HG02884 (cell line): ENCODE data around the gene ZNF146.
"Not testable (repeated sequence)": the region's sequence is repeated elsewhere in the genome, so short reads cannot be mapped to it uniquely, and the experiment has no call there.

ENCODE experiments used
- ATAC-seq: cut with Tn5 transposase; IDR thresholded peaks from one replicate; pipeline ENCODE4 v1.9.1; 2021; ENCODE audit warnings: mild to moderate bottlenecking, moderate library complexity; ENCODE audit not compliant: unreplicated experiment

ZNF146 gene

GRCh38 chr19:36214386-36215275, at the start of gene ZNF146, which contains the start of gene ZNF565:
Gene ZNF146, plus strand, starts transcription at chr19:36215106. Its CDS starts 21,335 bp downstream, at chr19:36236441.
Gene ZNF565, minus strand, starts transcription at chr19:36214665. Its CDS starts 12,680 bp downstream, at chr19:36201985.
- peak; percentile 82 for ATAC-seq

DNA sequence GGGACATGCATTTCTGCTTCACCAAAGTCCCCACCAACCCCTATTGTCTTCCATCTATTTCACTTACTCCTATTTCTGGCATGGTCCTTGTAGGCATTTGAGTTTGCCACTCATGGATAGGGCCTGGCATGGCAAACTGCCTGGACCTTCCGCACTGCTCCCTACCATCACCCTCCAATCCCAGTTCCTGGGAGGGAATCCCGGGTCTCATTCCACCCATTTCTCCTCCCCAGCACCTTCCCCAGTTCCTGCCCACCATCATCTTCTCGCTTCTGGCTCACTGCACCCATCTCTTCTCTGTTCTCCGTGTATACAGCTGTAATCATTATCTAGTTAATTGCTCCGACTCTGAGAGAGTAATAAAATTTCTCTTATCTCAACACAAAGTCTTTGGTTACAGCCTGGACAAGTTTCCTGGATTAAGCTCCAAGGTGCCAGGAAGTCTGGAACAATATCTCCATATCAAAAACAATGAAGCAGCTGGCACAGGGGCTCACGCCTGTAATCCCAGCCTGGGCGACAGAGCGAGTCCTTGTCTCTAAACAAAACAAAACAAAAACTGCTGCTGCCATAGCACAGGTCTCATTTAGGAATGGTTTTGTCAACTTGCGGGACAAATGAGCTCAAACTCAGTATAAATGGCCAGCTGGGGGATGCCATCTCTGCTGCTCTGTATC, 45.7 kb upstream of the ZNF146 start:
- no peak for ATAC-seq

- no peak for ATAC-seq
These were observed 42.1 kb upstream of the ZNF146 start for GRCh38 chr19:36172852-36173251.

DNA sequence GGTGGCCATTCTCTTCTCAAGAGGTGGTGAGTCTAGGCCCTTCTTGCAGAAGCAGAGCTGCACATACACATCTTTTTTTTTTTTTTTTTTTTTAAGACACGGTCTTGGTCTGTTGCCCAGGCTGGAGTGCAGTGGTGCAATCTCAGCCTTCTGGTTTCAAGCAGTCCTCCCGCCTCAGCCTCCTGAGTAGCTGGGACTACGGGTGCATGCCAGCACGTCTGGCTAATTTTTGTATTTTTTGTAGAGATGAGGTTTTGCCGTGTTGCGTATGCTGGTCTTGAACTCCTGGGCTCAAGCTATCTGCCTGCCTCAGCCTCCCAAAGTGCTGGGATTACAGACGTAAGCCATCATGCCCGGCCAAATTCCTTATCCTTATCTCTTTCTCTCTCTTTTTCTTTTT, 41.1 kb upstream of the ZNF146 start:
- ATAC-seq: not testable (repeated sequence)

GRCh38 chr19:36179077-36179476, 35.8 kb upstream of the ZNF146 start:
- not testable (repeated sequence) for ATAC-seq

DNA sequence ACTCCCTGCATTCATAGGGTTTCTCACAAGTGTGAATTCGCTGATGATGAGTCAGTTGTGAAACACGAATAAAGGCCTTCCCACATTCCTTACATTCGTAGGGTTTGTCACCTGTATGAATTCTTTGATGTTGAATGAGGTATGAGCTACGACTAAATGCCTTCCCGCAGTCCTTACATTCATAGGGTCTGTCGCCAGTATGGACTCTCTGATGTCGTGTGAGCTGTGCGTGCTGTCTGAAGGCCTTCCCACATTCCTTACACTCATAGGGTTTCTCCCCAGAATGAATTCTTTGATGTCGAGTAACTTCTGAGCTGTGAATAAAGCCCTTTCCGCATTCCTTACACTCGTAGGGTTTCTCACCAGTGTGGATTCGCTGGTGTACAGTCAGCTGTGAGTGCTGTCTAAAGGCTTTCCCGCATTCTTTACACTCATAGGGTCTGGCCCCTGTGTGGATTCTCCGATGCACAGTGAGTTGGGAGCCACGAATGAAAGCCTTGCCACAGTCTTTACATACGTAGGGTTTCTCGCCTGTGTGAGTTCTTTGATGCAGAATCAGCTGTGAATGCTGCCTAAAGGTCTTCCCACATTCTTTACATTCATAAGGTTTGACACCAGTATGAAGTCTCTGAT, 32.2 kb upstream of the ZNF146 start:
- ATAC-seq: no peak

DNA sequence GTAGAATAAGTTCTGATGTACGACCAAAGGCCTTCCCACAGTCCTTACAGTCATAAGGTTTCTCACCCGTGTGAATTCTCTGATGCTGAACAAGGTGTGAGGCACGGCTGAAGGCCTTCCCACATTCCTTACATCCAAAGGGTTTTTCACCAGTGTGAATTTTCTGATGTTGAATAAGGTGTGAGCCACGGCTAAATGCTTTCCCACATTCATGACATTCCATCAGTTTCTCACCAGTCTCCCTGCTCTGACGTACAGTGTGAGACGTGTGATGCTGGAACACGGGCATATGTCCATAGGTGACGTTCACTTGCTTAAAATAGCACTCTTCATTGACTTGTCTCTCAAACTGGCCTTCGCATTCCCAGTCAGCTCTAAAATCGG, 31.7 kb upstream of the ZNF146 start:
- no peak for ATAC-seq

GRCh38 chr19:36186722-36187121, 28.2 kb upstream of the ZNF146 start:
- not testable (repeated sequence) for ATAC-seq

DNA sequence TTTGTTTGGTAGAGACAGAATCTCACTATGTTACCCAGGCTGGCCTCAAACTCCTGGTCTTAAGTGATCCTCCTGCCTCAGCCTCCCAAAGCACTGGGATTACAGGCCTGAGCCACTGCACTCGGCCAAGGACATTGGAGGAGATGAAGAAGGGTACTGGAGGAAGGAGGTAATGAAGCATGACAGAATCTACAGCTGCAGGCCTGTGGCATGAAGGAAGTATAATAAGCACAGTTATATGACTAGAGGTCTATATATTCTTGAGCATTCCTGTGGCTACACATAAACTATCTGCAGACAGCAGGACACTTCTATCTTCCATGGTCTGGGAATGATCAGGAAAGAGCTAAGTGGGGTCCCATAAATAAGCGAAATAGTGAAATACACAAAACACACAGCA, 18.7 kb upstream of the ZNF146 start:
- ATAC-seq: no peak

- no peak for ATAC-seq
These were observed 16.8 kb upstream of the ZNF146 start for GRCh38 chr19:36198119-36198518.

DNA sequence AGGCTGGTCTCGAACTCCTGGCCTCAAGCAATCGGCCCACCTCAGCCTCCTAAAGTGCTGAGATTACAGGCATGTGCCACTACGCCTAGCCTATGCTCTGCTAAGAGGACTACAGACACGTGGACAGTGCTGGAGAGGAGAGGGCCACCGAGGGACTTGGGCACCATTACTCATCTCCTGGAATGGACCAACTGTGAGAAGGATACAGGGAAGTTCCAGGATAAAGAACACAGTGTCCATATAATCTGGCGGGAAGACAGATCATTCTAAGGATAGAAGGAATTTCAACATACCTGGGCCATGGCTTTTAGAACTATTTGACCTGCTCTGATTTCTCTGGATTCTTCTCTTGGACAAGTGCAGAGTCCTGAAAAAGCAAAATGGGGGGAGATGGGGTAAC, 13.2 kb upstream of the ZNF146 start:
- no peak for ATAC-seq

- ATAC-seq: no peak
These were observed 11.6 kb upstream of the ZNF146 start for GRCh38 chr19:36203293-36203692.

DNA sequence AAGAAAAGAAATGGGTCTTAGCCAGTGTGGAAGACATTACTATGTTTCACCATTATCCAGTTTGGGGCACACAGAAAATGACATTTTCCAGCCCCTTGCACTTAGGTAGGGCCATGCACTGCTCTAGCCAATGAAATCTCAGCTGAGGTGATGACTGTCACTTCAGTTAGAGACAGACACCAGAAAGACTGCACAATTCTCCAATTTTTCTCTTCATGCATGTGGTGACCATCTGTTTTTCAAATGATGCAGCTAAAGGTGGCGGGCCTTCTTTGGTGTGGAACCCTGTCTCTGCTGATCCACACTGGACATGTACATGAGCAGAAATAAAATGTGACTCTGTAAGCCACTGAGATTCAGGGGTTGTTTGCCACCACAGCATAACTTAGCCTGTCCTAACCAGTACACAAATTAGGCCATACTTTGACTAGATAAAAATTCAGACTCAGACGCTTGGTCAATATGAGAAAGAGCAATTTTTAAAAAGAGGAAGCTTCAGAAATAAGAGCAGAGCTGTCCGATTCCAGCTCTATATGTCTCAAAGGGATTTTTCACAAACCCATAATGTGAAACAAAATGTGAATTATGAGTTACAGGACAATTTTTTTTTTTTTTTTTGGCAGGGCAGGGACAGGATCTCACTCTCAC, 7.2 kb upstream of the ZNF146 start:
- peak; percentile 75 for ATAC-seq

- ATAC-seq: no peak
These were observed 5.5 kb upstream of the ZNF146 start for GRCh38 chr19:36209372-36209771.

DNA sequence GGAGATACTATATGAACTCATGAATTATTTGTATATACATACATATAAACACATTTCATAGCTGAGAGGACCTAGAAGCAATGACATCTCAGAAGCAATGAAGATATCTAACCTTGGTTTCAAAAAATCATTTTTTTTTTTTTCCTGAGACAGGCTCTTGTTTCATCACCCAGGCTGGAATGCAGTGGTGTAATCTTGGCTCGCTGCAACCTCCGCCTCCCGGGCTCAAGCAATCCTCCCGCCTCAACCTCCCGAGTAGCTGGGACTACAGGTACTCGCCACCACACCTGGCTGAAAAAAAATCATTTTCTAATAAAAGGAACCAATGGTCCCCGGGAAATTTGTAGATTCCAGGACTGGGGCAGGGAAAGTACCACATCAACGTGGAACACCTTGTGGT, 4.4 kb upstream of the ZNF146 start:
- no peak for ATAC-seq

DNA sequence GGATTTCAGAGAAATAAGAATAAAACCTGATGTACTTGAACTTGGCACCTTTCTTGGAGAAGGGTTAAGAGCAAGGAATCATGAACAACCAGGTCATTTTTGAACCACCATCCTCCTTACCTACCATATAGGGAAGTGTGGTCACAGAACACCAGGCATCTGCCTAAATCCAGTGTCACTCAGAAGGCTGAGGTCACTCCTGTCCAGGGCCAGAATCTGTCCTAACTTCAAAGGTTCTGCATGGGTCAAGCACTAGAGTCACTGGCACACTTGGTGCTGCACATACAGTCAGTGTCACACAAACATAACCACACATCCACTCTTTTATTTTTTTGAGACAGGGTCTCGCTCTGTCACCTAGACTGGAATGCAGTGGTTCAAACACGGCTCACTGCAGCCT, 2.0 kb upstream of the ZNF146 start:
- no peak for ATAC-seq

DNA sequence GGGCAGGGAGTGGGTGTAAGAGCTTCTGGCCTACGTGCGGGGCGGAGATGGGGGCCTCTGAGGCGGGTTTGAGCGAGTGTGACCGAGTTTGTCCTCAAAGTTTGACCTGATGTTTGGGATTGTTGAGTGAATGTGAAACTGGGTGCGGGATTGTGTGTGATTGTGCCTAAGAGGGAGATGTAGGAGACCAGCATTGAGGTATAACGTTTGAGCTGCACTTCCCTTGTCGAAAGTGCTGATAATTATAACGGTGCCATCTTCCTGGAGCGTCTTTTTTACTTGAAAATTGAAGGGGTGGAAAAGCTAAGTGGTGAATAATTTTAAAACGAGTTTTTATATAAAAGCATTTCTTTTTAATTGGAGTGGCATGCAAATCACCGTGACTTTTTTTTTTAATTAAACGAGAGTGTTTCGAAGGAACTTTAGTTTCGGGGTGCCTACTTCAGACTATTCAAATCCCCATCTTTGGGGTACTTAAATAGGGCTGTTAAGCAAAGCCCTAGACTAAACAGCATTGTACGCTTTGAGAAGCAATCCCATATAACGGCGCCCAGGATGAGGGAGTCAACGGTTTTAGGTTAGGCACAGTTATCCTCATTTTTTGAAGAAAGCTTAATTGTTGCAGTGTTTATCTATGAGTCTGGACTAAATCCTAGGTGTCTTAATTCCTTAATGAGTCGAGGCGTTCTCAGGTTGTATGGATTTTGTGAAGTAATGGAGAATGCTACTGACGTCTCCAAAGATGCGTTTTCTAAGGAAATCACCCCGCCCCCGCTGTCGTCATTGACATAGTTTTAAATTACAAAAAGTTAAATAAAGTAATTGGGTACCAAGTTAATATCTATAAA, 594 bp downstream of the ZNF146 start:
- ATAC-seq: no peak

DNA sequence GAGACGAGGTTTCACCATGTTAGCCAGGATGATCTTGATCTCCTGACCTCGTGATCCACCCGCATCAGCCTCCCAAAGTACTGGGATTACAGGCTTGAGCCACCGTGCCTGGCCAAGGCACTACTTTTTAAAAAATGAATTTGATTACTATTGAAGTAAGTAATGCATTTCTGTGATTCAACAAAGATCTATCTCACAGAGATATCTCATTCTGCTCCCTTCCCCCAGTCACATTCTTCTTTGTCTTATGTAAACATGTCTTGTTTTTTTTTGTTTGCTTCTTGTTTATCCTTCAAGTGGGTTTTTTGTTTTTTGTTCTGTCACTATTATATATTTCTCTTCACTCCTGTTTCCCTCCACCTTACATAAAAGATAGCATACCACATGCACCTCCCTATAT, 6.6 kb downstream of the ZNF146 start:
- no peak for ATAC-seq

- no peak for ATAC-seq
These were observed 7.6 kb downstream of the ZNF146 start for GRCh38 chr19:36222503-36222902.

DNA sequence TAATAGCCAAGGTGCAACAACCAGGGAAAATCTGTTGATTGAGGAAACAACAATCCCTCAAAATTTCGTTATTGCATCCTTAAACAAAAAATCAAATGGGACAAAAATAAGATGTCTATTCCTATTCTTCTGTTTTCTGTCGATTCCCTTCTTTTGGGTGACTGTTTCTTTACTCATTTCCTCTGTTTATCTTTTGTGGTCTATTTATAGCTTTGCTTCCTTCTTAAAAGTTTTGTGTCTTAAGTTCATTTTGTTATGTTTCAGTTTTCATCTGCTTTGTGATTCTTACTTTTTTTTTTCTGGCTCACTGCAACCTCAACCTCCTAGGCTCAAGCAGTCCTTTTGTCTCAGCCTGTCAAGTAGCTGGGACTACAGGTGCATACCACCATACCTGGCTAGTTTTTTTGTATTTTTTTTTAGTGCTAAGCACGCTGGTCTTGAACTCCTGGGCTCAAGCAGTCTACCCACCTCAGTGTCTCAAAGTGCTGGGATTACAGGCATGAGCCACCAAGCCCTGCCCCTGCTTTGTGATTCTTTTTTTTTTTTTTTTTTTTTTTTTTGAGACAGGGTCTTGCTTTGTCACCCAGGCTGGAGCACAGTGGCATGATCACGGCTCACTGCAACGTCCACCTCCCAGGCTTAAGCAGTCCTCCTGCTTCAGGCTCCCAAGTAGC, 10.4 kb downstream of the ZNF146 start:
- no peak for ATAC-seq
